Neural cell (in vitro differentiated cells): Measurements from ENCODE around the gene MAPK10.

Experiments
- CTCF ChIP-seq: fragments of 450-650 bp; IDR thresholded peaks from 2 replicates; pipeline ENCODE4 v1.5.1; 2014; ENCODE audit warnings: antibody characterized with exemption, mild to moderate bottlenecking, moderate library complexity; ENCODE audit not compliant: poor library complexity, severe bottlenecking
- EP300 ChIP-seq: fragments of 450-650 bp; conservative IDR thresholded peaks from 2 replicates; pipeline ENCODE4 v1.6.1; 2014; ENCODE audit warnings: antibody characterized with exemption, mild to moderate bottlenecking, moderate library complexity; ENCODE audit not compliant: poor library complexity, severe bottlenecking
- MXI1 ChIP-seq: fragments of 450-650 bp; conservative IDR thresholded peaks from 2 replicates; pipeline ENCODE4 v1.6.1; 2014; ENCODE audit warnings: antibody characterized with exemption, mild to moderate bottlenecking; ENCODE audit not compliant: poor library complexity, severe bottlenecking
- POLR2AphosphoS5 ChIP-seq: IDR thresholded peaks from 2 replicates; pipeline ENCODE4 v1.6.1; 2012
- RAD21 ChIP-seq: fragments of 450-650 bp; conservative IDR thresholded peaks from 2 replicates; pipeline ENCODE4 v1.6.1; 2014; ENCODE audit warnings: antibody characterized with exemption, mild to moderate bottlenecking, moderate library complexity

- TF ChIP-seq CTCF = no peak
- TF ChIP-seq POLR2AphosphoS5 = no peak
- no peak for TF ChIP-seq EP300
- no peak for TF ChIP-seq RAD21
- no peak for TF ChIP-seq MXI1
These were observed 103.8 kb downstream of the MAPK10 start for GRCh38 chr4:86256086-86256485.
